ENCODE measurements around the gene ASCC3. TPM values are rescaled to one million over a fixed set of nuclear protein-coding genes. Genes with fewer than 3 reads are reported as not detected.

Gene ASCC3
- total RNA-seq, 2 experiments from 2014 or later: 28.5 to 47.5 TPM

- intact Hi-C loops (cut with micrococcal nuclease; ENCODE audit: unreplicated experiment): no loop called here
These were observed 420.4 kb downstream of the ASCC3 start for GRCh38 chr6:100460650-100461204.

DNA sequence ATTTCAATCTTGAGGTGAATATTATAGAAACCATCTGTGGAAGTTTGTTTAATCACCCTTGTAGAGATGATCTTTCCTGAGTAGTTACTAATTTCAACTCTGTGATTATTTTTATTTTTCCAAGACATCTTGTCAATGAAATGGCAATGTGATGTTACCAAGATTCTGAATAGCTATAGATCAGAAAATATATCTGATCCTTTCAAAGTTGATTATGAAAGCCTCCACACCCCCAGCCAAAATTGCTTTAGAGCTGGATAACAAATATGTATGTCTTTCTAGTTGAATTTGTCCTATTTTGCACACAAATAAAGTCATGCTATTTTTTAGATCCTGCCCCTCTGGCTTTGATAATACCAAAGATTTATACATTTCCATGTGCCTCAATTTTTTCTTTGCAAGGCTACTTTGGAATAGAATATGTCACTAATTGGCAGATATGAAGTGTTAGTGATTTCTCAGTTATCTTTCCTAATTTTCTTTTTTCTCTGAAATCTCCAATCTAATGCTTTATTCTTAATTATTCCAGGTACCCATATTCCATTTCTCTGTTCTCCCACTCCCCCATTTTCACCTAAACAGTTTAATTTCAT is 421.4 kb downstream of the ASCC3 start:
- H3K79me2 ChIP-seq (ENCODE audit: insufficient read depth, low read depth, low read length): no peaks in the 10 kb centered on the region
- H2AFZ ChIP-seq (ENCODE audit: low read length): no peak overlapping the region
- ChIA-PET POLR2A (interaction anchor here (0.5 to 1.4 kb wide), 3 partner anchors 8 to 52 kb away, joined by 3 read pairs; no protein-coding TSS in a partner anchor), CTCF (ENCODE audit: unreplicated experiment) (no interaction called here)
- H3K36me3 ChIP-seq (ENCODE audit: insufficient read depth, low read length): no peaks in the 10 kb centered on the region
- H3K4me3 ChIP-seq (ENCODE audit: low read depth, low read length, poor library complexity, severe bottlenecking): no peak overlapping the region
- H3K27ac ChIP-seq (ENCODE audit: low read depth, low read length, poor library complexity, severe bottlenecking): no peak overlapping the region
- no peaks in the 10 kb centered on the region for H3K9me2 ChIP-seq (ENCODE audit: insufficient read depth, low read length)
- no peaks in the 10 kb centered on the region for H3K9me3 ChIP-seq (ENCODE audit: low read length)
- no peak overlapping the region for H3K4me2 ChIP-seq (ENCODE audit: low read length)
- H3K4me1 ChIP-seq (ENCODE audit: insufficient read depth, low read length, poor library complexity, severe bottlenecking): no peaks in the 10 kb centered on the region
- TF ChIP-seq EZH2phosphoT487 (IDR thresholded peaks at IDR 0.05; ENCODE audit: borderline replicate concordance, low read depth, low read length) (no peak), CTCF (conservative IDR thresholded peaks at IDR 0.05; ENCODE audit: low read length) (no peak)
- BruUV-seq (replicated peaks): no TSS peak
- no peak for DNase-seq (ENCODE audit: low spot score)
- H4K20me1 ChIP-seq (ENCODE audit: insufficient read depth, low read length): no peaks in the 10 kb centered on the region
- intact Hi-C loops (cut with micrococcal nuclease; ENCODE audit: unreplicated experiment): no loop called here

More at GRCh38 chr6:100460650-100461204, 420.4 kb downstream of the ASCC3 start:
- Histone ChIP-seq H3K27ac (ENCODE audit: low read depth, low read length, poor library complexity, severe bottlenecking) (no peak overlapping the region), H3K79me2 (ENCODE audit: insufficient read depth, low read depth, low read length) (no peaks in the 10 kb centered on the region), H3K36me3 (ENCODE audit: insufficient read depth, low read length) (no peaks in the 10 kb centered on the region), H3K4me1 (ENCODE audit: insufficient read depth, low read length, poor library complexity, severe bottlenecking) (no peaks in the 10 kb centered on the region), H3K9me3 (ENCODE audit: low read length) (no peaks in the 10 kb centered on the region), H3K9me2 (ENCODE audit: insufficient read depth, low read length) (no peaks in the 10 kb centered on the region), H2AFZ (ENCODE audit: low read length) (no peak overlapping the region), H3K4me3 (ENCODE audit: low read depth, low read length, poor library complexity, severe bottlenecking) (no peak overlapping the region), H4K20me1 (ENCODE audit: insufficient read depth, low read length) (no peaks in the 10 kb centered on the region), H3K4me2 (ENCODE audit: low read length) (no peak overlapping the region)
- CTCF ChIA-PET (ENCODE audit: unreplicated experiment): no interaction called here
- POLR2A ChIA-PET: interaction anchor here (0.7 to 1.4 kb wide), 4 partner anchors 9 to 51 kb away, joined by 3 read pairs; no protein-coding TSS in a partner anchor
- BruUV-seq (replicated peaks): no TSS peak
- no peak for DNase-seq (ENCODE audit: low spot score)
- TF ChIP-seq CTCF (conservative IDR thresholded peaks at IDR 0.05; ENCODE audit: low read length): peak; percentile 64
- TF ChIP-seq EZH2phosphoT487 (IDR thresholded peaks at IDR 0.05; ENCODE audit: borderline replicate concordance, low read depth, low read length): no peak

All from OCI-LY7 (cell line).